SK-N-SH (cell line): ENCODE data around the gene LRRC19.

Experiments
- CTCF ChIP-seq: fragments of 200-600 bp; sonication (generic); IDR thresholded peaks from 2 replicates; pipeline ENCODE4 v1.6.1; 2017; ENCODE audit warnings: antibody characterized with exemption, mild to moderate bottlenecking, moderate library complexity
- ELF1 ChIP-seq: IDR thresholded peaks from 2 replicates; pipeline ENCODE4 v1.4.0; 2012
- EP300 ChIP-seq, 2 experiments: IDR thresholded peaks; 2 replicates each; pipeline versions ENCODE4 v1.4.0 to v1.6.1; 2012; ENCODE audit warnings: borderline replicate concordance in 1 of 2, low read depth in 1 of 2, low read length in 1 of 2
- EZH2phosphoT487 ChIP-seq: fragments of 200-600 bp; sonication (generic); IDR thresholded peaks from 2 replicates; pipeline ENCODE4 v1.6.1; 2017; ENCODE audit warnings: low read depth, mixed run types, mild to moderate bottlenecking, antibody characterized with exemption, moderate library complexity, borderline replicate concordance
- MEF2A ChIP-seq: IDR thresholded peaks from 2 replicates; pipeline ENCODE4 v1.4.0; 2012; ENCODE audit warnings: low read depth, borderline replicate concordance
- MXI1 ChIP-seq: IDR thresholded peaks from 2 replicates; pipeline ENCODE4 v1.6.1; 2012; ENCODE audit warnings: mild to moderate bottlenecking, low read depth, low read length, improper control_type of control experiment
- NFIC ChIP-seq: IDR thresholded peaks from 2 replicates; pipeline ENCODE4 v1.4.0; 2012; ENCODE audit warnings: borderline replicate concordance
- POLR2AphosphoS5 ChIP-seq: IDR thresholded peaks from 2 replicates; pipeline ENCODE4 v1.6.1; 2012; ENCODE audit warnings: low read depth, low read length
- REST ChIP-seq: IDR thresholded peaks from 2 replicates; pipeline ENCODE4 v1.6.1; 2012; ENCODE audit warnings: mild to moderate bottlenecking, low read depth, low read length, moderate library complexity
- SMC3 ChIP-seq: IDR thresholded peaks from 2 replicates; pipeline ENCODE4 v1.6.1; 2012; ENCODE audit warnings: low read depth, low read length, improper control_type of control experiment
- TEAD4 ChIP-seq: IDR thresholded peaks from 2 replicates; pipeline ENCODE4 v1.4.0; 2012; ENCODE audit warnings: mild to moderate bottlenecking, borderline replicate concordance; ENCODE audit not compliant: insufficient read depth
- TF ChIP-seq, protein P1 (sequence below): fragments of 150-350 bp; IDR thresholded peaks from 2 replicates; pipeline ENCODE4 v1.6.1; 2017; ENCODE audit warnings: antibody characterized with exemption, low read length, low read depth, borderline replicate concordance

- no peak for TF ChIP-seq CTCF
- TF ChIP-seq POLR2AphosphoS5 = no peak
- no peak for TF ChIP-seq REST
- no peak for TF ChIP-seq MEF2A
- TF ChIP-seq TEAD4 = no peak
- TF ChIP-seq NFIC = no peak
- TF ChIP-seq ELF1 = no peak
- TF ChIP-seq EZH2phosphoT487 = no peak
- no peak for TF ChIP-seq MXI1
- TF ChIP-seq EP300 (IDR thresholded peaks at IDR 0.05; ENCODE audit: borderline replicate concordance in 1 of 2, low read depth in 1 of 2, low read length in 1 of 2) = no peak
- TF ChIP-seq SMC3 = no peak
- TF ChIP-seq, protein P1, sequence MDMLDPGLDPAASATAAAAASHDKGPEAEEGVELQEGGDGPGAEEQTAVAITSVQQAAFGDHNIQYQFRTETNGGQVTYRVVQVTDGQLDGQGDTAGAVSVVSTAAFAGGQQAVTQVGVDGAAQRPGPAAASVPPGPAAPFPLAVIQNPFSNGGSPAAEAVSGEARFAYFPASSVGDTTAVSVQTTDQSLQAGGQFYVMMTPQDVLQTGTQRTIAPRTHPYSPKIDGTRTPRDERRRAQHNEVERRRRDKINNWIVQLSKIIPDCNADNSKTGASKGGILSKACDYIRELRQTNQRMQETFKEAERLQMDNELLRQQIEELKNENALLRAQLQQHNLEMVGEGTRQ = no peak
These were observed 48.6 kb downstream of the LRRC19 start for GRCh38 chr9:26956860-26957233.
